Caco-2 (cell line): ENCODE data around the gene COL5A1. TPM values are rescaled to one million over a fixed set of nuclear protein-coding genes. Genes with fewer than 3 reads are reported as not detected.

ENCODE experiments used
- BruUV-seq: library from RNA; stranded (reverse); fragments of 400-500 nt; replicated peaks from 2 replicates; lab custom pipeline; 2021; lab: Mats Ljungman, UMichigan
- CTCF ChIA-PET: fragments of 300-600 bp; sonication (Branson Sonifier 250); formaldehyde crosslinking; loops from one replicate; lab custom pipeline; 2022; ENCODE audit warnings: antibody characterized with exemption; lab: Charles Lee
- POLR2A ChIA-PET: fragments of 300-600 bp; sonication (Branson Sonifier 250); formaldehyde crosslinking; loops from one replicate; lab custom pipeline; 2022; ENCODE audit warnings: antibody characterized with exemption; lab: Charles Lee
- DNase-seq, 2 experiments: peaks; one replicate each; pipeline versions ENCODE4 v3.0.0 to v3.0.0-alpha.2; 2020 to 2022
- H3K27me3 ChIP-seq: replicated peaks from 2 replicates; pipeline ENCODE4 v1.6.0; 2011; ENCODE audit warnings: low read length; ENCODE audit not compliant: control insufficient read depth, insufficient read depth
- H3K36me3 ChIP-seq: 2 replicates; pipeline ENCODE4 v1.5.1; 2011; ENCODE audit warnings: low read length; ENCODE audit not compliant: control insufficient read depth, insufficient read depth
- H3K4me1 ChIP-seq: fragments of 250-450 bp; sonication (Bioruptor Pico); 2 replicates; pipeline ENCODE4 v1.5.1; 2020; ENCODE audit warnings: mild to moderate bottlenecking
- H3K4me3 ChIP-seq: 2 replicates; pipeline ENCODE4 v1.5.1; 2011; ENCODE audit warnings: low read depth, mild to moderate bottlenecking, control low read depth, low read length
- H3K9me3 ChIP-seq: fragments of 250-450 bp; sonication (Bioruptor Pico); 2 replicates; pipeline ENCODE4 v1.5.1; 2020; ENCODE audit warnings: mild to moderate bottlenecking, moderate library complexity
- H3K27ac Mint-ChIP-seq: one replicate; pipeline ENCODE4 v1.8.0; 2022; ENCODE audit warnings: mixed read lengths; ENCODE audit not compliant: unreplicated experiment
- H3K27me3 Mint-ChIP-seq: one replicate; pipeline ENCODE4 v1.8.0; 2022; ENCODE audit warnings: mixed read lengths; ENCODE audit not compliant: insufficient read depth, unreplicated experiment
- H3K36me3 Mint-ChIP-seq: one replicate; pipeline ENCODE4 v1.8.0; 2022; ENCODE audit warnings: mild to moderate bottlenecking, mixed read lengths; ENCODE audit not compliant: insufficient read depth, unreplicated experiment
- H3K4me1 Mint-ChIP-seq: one replicate; pipeline ENCODE4 v1.8.0; 2022; ENCODE audit warnings: low read depth, mixed read lengths; ENCODE audit not compliant: unreplicated experiment
- H3K4me3 Mint-ChIP-seq: one replicate; pipeline ENCODE4 v1.8.0; 2022; ENCODE audit warnings: mild to moderate bottlenecking, moderate library complexity, mixed read lengths; ENCODE audit not compliant: unreplicated experiment
- H3K9me3 Mint-ChIP-seq: one replicate; pipeline ENCODE4 v1.8.0; 2022; ENCODE audit warnings: mixed read lengths; ENCODE audit not compliant: unreplicated experiment
- CTCF ChIP-seq, 2 experiments: fragments of 200-600 bp in 1 of 2; IDR thresholded peaks; 1 replicate in 1 of 2; 2 replicates in 1 of 2; pipeline versions ENCODE4 v1.5.1 to v1.8.0; 2011 to 2022; ENCODE audit warnings: antibody characterized with exemption in 1 of 2, control low read depth in 1 of 2, inconsistent platforms in 1 of 2, low read depth in 1 of 2, low read length in 1 of 2, mild to moderate bottlenecking in 1 of 2, moderate library complexity in 1 of 2; ENCODE audit not compliant: insufficient read depth in 1 of 2, severe bottlenecking in 1 of 2, unreplicated experiment in 1 of 2
- intact Hi-C: fragments of 100-400 bp; cut with micrococcal nuclease; formaldehyde crosslinking; loops from one replicate; pipeline ENCODE4 v1.10.0; 2022; ENCODE audit not compliant: unreplicated experiment
- total RNA-seq: library from RNA; stranded (reverse); gene quantifications from 2 replicates; pipeline ENCODE4 v1.2.3, GENCODE V29; 2022

COL5A1 gene
- total RNA-seq, 1 experiment from 2014 or later, result 4.8 TPM

- peaks cover 5% of the 10 kb centered on the region for H3K9me3 ChIP-seq
- CTCF ChIA-PET, result no interaction called here
- H3K4me1 ChIP-seq, result peaks cover 23% of the 10 kb centered on the region
- H3K36me3 ChIP-seq, result no peaks in the 10 kb centered on the region
- Mint-ChIP-seq H3K27me3 (no peaks in the 10 kb centered on the region), H3K27ac (peak overlapping the region; percentile 15), H3K36me3 (no peaks in the 10 kb centered on the region), H3K4me3 (peak overlapping the region; percentile 5), H3K4me1 (peaks cover 8% of the 10 kb centered on the region), H3K9me3 (no peaks in the 10 kb centered on the region)
- no TSS peak for BruUV-seq
- DNase-seq, result peak; percentile 71 to 88
- TF ChIP-seq CTCF (IDR thresholded peaks at IDR 0.05; ENCODE audit: insufficient read depth in 1 of 2, low read depth in 1 of 2, low read length in 1 of 2, severe bottlenecking in 1 of 2, unreplicated experiment in 1 of 2), result no peak
- no peak overlapping the region for H3K4me3 ChIP-seq
- no peaks in the 10 kb centered on the region for H3K27me3 ChIP-seq
- POLR2A ChIA-PET, result no interaction called here
- intact Hi-C loops, result loop anchor here (5.0 kb wide), 1 partner anchor 40 kb away; the partner anchor contains the start of gene COL5A1
Observed at GRCh38 chr9:134602547-134603362, 38.8 kb upstream of the COL5A1 start.

GRCh38 chr9:134604834-134605233 lies 36.8 kb upstream of the COL5A1 start:
- Mint-ChIP-seq H3K9me3 (no peaks in the 10 kb centered on the region), H3K27me3 (no peaks in the 10 kb centered on the region), H3K4me3 (no peak overlapping the region), H3K4me1 (peaks cover 8% of the 10 kb centered on the region), H3K36me3 (no peaks in the 10 kb centered on the region), H3K27ac (peak overlapping the region; percentile 53)
- intact Hi-C loops, result loop anchor here (5.0 kb wide), 1 partner anchor 37 kb away; the partner anchor contains the start of gene COL5A1
- peaks cover 23% of the 10 kb centered on the region for H3K4me1 ChIP-seq
- peak in 1 of 2 experiments; percentile 12 for DNase-seq
- BruUV-seq, result no TSS peak
- no peaks in the 10 kb centered on the region for H3K27me3 ChIP-seq
- H3K9me3 ChIP-seq, result peaks cover 5% of the 10 kb centered on the region
- no peaks in the 10 kb centered on the region for H3K36me3 ChIP-seq
- ChIA-PET POLR2A (no interaction called here), CTCF (no interaction called here)
- no peak overlapping the region for H3K4me3 ChIP-seq
- TF ChIP-seq CTCF (IDR thresholded peaks at IDR 0.05; ENCODE audit: insufficient read depth in 1 of 2, low read depth in 1 of 2, low read length in 1 of 2, severe bottlenecking in 1 of 2, unreplicated experiment in 1 of 2), result no peak

- peaks cover 8% of the 10 kb centered on the region for H3K4me1 Mint-ChIP-seq
- Histone ChIP-seq H3K9me3 (peaks cover 5% of the 10 kb centered on the region), H3K4me3 (no peak overlapping the region), H3K36me3 (no peaks in the 10 kb centered on the region), H3K27me3 (no peaks in the 10 kb centered on the region), H3K4me1 (peaks cover 23% of the 10 kb centered on the region)
- DNase-seq, result peak in 1 of 2 experiments; percentile 18
- BruUV-seq, result no TSS peak
- no peaks in the 10 kb centered on the region for H3K36me3 Mint-ChIP-seq
- no peaks in the 10 kb centered on the region for H3K27me3 Mint-ChIP-seq
- H3K4me3 Mint-ChIP-seq, result no peak overlapping the region
- H3K9me3 Mint-ChIP-seq, result no peaks in the 10 kb centered on the region
- POLR2A ChIA-PET, result no interaction called here
- H3K27ac Mint-ChIP-seq, result peak overlapping the region; percentile 53
- TF ChIP-seq CTCF (IDR thresholded peaks at IDR 0.05; ENCODE audit: insufficient read depth in 1 of 2, low read depth in 1 of 2, low read length in 1 of 2, severe bottlenecking in 1 of 2, unreplicated experiment in 1 of 2), result no peak
- CTCF ChIA-PET, result no interaction called here
- intact Hi-C loops, result no loop called here
Observed at GRCh38 chr9:134605351-134605965, 36.1 kb upstream of the COL5A1 start.
